ENCODE results near the gene ARHGAP44. TPM values are rescaled to one million over a fixed set of nuclear protein-coding genes. Genes with fewer than 3 reads are reported as not detected.

The ARHGAP44 gene
- total RNA-seq, 4 donors from 2014 or later = 3.5 to 7.8 (median 5.8) TPM

DNA sequence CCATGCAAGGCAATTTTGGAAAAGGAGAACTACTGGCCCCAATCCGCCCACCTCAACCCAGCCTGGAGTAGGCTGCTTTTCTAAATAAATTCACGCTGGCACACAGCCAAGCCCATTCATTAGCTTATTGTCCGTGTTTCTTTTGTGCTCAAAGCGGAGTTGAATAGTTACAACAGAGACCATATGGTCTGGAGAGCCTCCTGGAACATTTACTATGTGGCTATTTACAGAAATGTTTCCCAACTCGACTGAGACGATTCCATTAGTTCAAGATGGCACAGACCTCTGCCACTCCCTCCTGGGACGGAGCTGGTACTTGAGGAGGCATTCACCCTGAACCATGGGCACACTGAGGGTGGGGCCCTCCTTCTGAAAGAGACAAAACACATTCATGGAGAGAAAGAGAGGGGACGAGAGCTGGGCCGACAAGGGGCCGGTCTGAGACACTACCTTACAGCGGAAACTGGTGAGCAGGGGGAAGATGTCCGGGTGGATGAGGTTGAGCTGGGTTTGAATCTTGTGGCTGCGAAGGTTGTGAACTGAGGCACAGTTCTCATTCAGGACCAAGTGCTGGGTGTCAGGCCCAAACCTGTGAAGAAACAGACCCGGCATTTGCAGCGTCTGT, 212.8 kb downstream of the ARHGAP44 start:
- Histone ChIP-seq H3K4me1 (peaks cover 3 to 20% (median 13%) of the 10 kb centered on the region in 4 donors), H3K27ac (replicated peaks in 1 of 4) (no peak overlapping the region), H3K36me3 (peaks cover 50 to 100% (median 98%) of the 10 kb centered on the region in 4 donors), H3K9me3 (no peaks in the 10 kb centered on the region), H3K27me3 (no peaks in the 10 kb centered on the region), H3K4me3 (no peak overlapping the region)
- TF ChIP-seq, protein P1, sequence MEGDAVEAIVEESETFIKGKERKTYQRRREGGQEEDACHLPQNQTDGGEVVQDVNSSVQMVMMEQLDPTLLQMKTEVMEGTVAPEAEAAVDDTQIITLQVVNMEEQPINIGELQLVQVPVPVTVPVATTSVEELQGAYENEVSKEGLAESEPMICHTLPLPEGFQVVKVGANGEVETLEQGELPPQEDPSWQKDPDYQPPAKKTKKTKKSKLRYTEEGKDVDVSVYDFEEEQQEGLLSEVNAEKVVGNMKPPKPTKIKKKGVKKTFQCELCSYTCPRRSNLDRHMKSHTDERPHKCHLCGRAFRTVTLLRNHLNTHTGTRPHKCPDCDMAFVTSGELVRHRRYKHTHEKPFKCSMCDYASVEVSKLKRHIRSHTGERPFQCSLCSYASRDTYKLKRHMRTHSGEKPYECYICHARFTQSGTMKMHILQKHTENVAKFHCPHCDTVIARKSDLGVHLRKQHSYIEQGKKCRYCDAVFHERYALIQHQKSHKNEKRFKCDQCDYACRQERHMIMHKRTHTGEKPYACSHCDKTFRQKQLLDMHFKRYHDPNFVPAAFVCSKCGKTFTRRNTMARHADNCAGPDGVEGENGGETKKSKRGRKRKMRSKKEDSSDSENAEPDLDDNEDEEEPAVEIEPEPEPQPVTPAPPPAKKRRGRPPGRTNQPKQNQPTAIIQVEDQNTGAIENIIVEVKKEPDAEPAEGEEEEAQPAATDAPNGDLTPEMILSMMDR (IDR thresholded peaks at IDR 0.05) = no peak
- TF ChIP-seq POLR2AphosphoS5 (IDR thresholded peaks at IDR 0.05) (no peak), POLR2A (IDR thresholded peaks at IDR 0.05; ENCODE audit: low read depth) (no peak), EP300 (IDR thresholded peaks at IDR 0.05) (no peak)
- no peak for DNase-seq (ENCODE audit: extremely low spot score)
- intact Hi-C loops (cut with DNase I) = loop anchor here (5.0 to 10.0 kb wide), 4 partner anchors 237 to 820 kb away; no protein-coding TSS in a partner anchor
- 60% methylated on average over 15 of the region's 15 CpGs for WGBS

DNA sequence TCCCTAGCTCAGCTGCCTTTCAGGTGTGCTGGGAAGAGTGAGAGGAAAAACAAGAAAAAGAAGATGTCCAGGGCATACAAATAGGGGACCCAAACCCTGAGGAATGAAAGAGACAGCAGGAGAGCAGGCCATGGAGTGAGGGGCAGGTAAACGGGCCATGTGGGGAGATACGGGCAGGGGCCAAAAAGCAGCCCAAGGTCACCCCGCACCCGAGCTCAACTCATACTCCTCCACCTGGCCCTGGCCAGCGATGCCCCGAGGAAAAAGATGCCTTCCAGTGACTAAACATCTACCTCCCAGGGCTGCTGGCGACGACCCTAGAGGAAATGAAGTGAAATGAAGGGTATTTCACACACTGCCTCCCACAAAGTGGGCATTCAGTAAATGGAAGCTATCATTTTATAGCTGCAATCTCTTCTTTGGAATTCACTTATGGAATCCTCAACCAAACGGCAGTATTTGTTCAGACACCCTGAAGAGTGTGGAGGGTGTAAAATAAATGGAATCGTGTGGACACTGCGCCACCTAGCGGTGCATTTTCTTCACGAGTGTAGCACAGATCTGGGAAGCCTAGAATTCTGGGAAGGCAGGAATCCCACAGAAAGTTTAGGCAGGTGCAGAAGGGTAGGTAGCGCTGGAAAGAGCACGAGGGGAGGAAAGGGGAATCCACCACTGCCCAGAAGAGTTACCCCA, 213.6 kb downstream of the ARHGAP44 start:
- Histone ChIP-seq H3K4me1 (peaks cover 3 to 20% (median 13%) of the 10 kb centered on the region in 4 donors), H3K36me3 (peaks cover 48 to 100% (median 98%) of the 10 kb centered on the region in 4 donors), H3K9me3 (no peaks in the 10 kb centered on the region), H3K4me3 (no peak overlapping the region), H3K27ac (replicated peaks in 1 of 4) (no peak overlapping the region), H3K27me3 (no peaks in the 10 kb centered on the region)
- 33% methylated on average over 15 of the region's 15 CpGs for WGBS
- intact Hi-C loops (cut with DNase I) = loop anchor here (5.0 to 10.0 kb wide), 4 partner anchors 238 to 821 kb away; no protein-coding TSS in a partner anchor
- peak; percentile 94 for DNase-seq (ENCODE audit: extremely low spot score)
- no peak for TF ChIP-seq POLR2A (IDR thresholded peaks at IDR 0.05; ENCODE audit: low read depth)
- TF ChIP-seq, protein P1 (IDR thresholded peaks at IDR 0.05) = peak; percentile 79 to 80 (median 80)
- peak in 1 of 2 donors; percentile 36 for TF ChIP-seq POLR2AphosphoS5 (IDR thresholded peaks at IDR 0.05)

DNA sequence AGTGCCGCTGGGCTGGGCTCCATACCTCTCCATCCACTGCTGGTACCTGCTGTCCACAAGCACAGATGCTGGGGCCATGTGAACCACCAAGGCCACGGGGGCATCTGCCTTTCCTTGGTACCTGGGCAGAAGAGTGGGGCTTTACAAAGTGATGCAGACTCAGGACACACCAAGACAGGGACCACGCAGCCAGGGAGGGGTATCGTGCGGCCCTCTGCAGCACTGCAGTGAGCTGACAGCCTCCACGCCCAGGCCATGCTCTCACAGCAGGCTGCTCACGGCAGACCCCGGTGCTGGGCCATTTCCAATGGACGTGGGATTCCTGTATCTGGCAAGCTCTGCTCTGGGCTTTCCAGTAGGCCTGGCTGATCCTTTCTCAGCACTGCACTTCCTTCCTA, 214.2 kb downstream of the ARHGAP44 start:
- H3K4me1 ChIP-seq = peaks cover 3 to 20% (median 13%) of the 10 kb centered on the region in 4 donors
- no peak overlapping the region for H3K4me3 ChIP-seq
- H3K27ac ChIP-seq (replicated peaks in 1 of 4) = no peak overlapping the region
- 55% methylated on average over 8 of the region's 9 CpGs for WGBS
- DNase-seq (ENCODE audit: extremely low spot score) = no peak
- peaks cover 48 to 100% (median 98%) of the 10 kb centered on the region in 4 donors for H3K36me3 ChIP-seq
- intact Hi-C loops (cut with DNase I) = loop anchor here (5.0 to 10.0 kb wide), 4 partner anchors 239 to 821 kb away; no protein-coding TSS in a partner anchor
- no peak for TF ChIP-seq EP300 (IDR thresholded peaks at IDR 0.05)
- TF ChIP-seq POLR2AphosphoS5 (IDR thresholded peaks at IDR 0.05) = no peak
- TF ChIP-seq, protein P1 (IDR thresholded peaks at IDR 0.05) = no peak
- TF ChIP-seq POLR2A (IDR thresholded peaks at IDR 0.05; ENCODE audit: low read depth) = no peak
- H3K27me3 ChIP-seq = no peaks in the 10 kb centered on the region
- no peaks in the 10 kb centered on the region for H3K9me3 ChIP-seq

DNA sequence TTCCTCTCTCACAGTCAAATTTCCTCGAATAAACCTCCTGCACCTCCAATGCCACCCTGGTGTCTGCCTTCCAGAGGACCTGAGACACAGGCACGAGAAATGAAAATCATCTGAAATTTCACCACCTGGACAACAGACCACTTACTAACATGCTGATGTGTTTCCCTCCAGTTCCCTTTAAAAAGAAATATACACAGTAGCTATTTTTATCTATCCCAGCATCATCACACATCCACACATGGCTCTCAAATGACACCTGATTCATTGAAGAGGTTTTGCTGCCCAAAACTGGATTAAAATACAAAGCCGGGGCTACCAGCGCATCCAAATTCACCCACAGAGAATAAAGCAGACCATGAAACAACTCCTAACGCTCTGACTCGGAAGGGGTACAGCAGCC, 214.6 kb downstream of the ARHGAP44 start:
- Histone ChIP-seq H3K9me3 (no peaks in the 10 kb centered on the region), H3K4me1 (peaks cover 3 to 20% (median 13%) of the 10 kb centered on the region in 4 donors), H3K4me3 (no peak overlapping the region), H3K27me3 (no peaks in the 10 kb centered on the region), H3K36me3 (peaks cover 44 to 100% (median 98%) of the 10 kb centered on the region in 4 donors), H3K27ac (replicated peaks in 1 of 4) (no peak overlapping the region)
- intact Hi-C loops (cut with DNase I) = loop anchor here (5.0 to 10.0 kb wide), 4 partner anchors 239 to 822 kb away; no protein-coding TSS in a partner anchor
- no peak for DNase-seq (ENCODE audit: extremely low spot score)
- WGBS = 76% methylated on average over 6 of the region's 6 CpGs
- TF ChIP-seq, protein P1 (IDR thresholded peaks at IDR 0.05) = no peak
- TF ChIP-seq POLR2A (IDR thresholded peaks at IDR 0.05; ENCODE audit: low read depth) (no peak), POLR2AphosphoS5 (IDR thresholded peaks at IDR 0.05) (no peak), EP300 (IDR thresholded peaks at IDR 0.05) (no peak)

All from esophagus muscularis mucosa (tissue), 4 donors.